ENCODE results near the gene CEP85.

Gene CEP85

GRCh38 chr1:26233903-26234643, at the start of gene CEP85:
Gene CEP85 (plus strand): TSS chr1:26234200. CDS start chr1:26239784, 5,584 bp downstream.
- intact Hi-C loops (cut with DNase I): loop anchor here (5.0 kb wide), 2 partner anchors 43 to 67 kb away; partner anchors contain the start of genes C1orf232 and ZNF593
- DNase-seq: peak; percentile 97 to 100 (median 99)

GRCh38 chr1:26184883-26185282, 49.1 kb upstream of the CEP85 start:
- intact Hi-C loops (cut with DNase I): no loop called here
- no peak for DNase-seq

- DNase-seq: no peak
- intact Hi-C loops (cut with DNase I): no loop called here
Observed at GRCh38 chr1:26187882-26188281, 46.1 kb upstream of the CEP85 start.

GRCh38 chr1:26188477-26188876, 45.5 kb upstream of the CEP85 start:
- DNase-seq: peak in 13 of 42 donors; percentile 14 to 59 (median 30)
- intact Hi-C loops (cut with DNase I): no loop called here

- DNase-seq: no peak
- intact Hi-C loops (cut with DNase I): no loop called here
Observed at GRCh38 chr1:26189331-26189730, 44.7 kb upstream of the CEP85 start.

- intact Hi-C loops (cut with DNase I): no loop called here
- DNase-seq: no peak
Observed at GRCh38 chr1:26189751-26190275, 44.2 kb upstream of the CEP85 start.

GRCh38 chr1:26190373-26190987, 43.5 kb upstream of the CEP85 start, which contains the start of gene CATSPER4:
Gene CATSPER4 (plus strand): TSS chr1:26190602. CDS start chr1:26190628, 26 bp downstream.
- intact Hi-C loops (cut with DNase I): no loop called here
- DNase-seq: peak in 10 of 42 donors; percentile 14 to 65 (median 34)

GRCh38 chr1:26191739-26192138, 42.3 kb upstream of the CEP85 start:
- intact Hi-C loops (cut with DNase I): no loop called here
- no peak for DNase-seq

GRCh38 chr1:26195805-26196204, 38.2 kb upstream of the CEP85 start:
- no peak for DNase-seq
- intact Hi-C loops (cut with DNase I): no loop called here

- DNase-seq: no peak
- intact Hi-C loops (cut with DNase I): no loop called here
Observed at GRCh38 chr1:26197301-26197700, 36.7 kb upstream of the CEP85 start.

GRCh38 chr1:26197813-26198212, 36.2 kb upstream of the CEP85 start:
- intact Hi-C loops (cut with DNase I): no loop called here
- no peak for DNase-seq

GRCh38 chr1:26200413-26200812, 33.6 kb upstream of the CEP85 start:
- DNase-seq: no peak
- intact Hi-C loops (cut with DNase I): no loop called here

- intact Hi-C loops (cut with DNase I): no loop called here
- no peak for DNase-seq
Observed at GRCh38 chr1:26203642-26204318, 30.2 kb upstream of the CEP85 start.

GRCh38 chr1:26210147-26210870, 23.7 kb upstream of the CEP85 start:
- DNase-seq: no peak

GRCh38 chr1:26212726-26213125, 21.3 kb upstream of the CEP85 start:
- intact Hi-C loops (cut with DNase I): no loop called here
- DNase-seq: no peak

More at GRCh38 chr1:26210147-26210870, 23.7 kb upstream of the CEP85 start:
- intact Hi-C loops (cut with DNase I): no loop called here

GRCh38 chr1:26213335-26213905, 20.6 kb upstream of the CEP85 start:
- DNase-seq: no peak
- intact Hi-C loops (cut with DNase I): no loop called here

GRCh38 chr1:26215246-26215645, 18.8 kb upstream of the CEP85 start:
- DNase-seq: no peak
- intact Hi-C loops (cut with DNase I): no loop called here

GRCh38 chr1:26218906-26219494, 15.0 kb upstream of the CEP85 start:
- intact Hi-C loops (cut with DNase I): no loop called here
- no peak for DNase-seq

Measured in head of caudate nucleus (tissue), 42 donors.